ENCODE results near the gene DAB2IP. TPM values are rescaled to one million over a fixed set of nuclear protein-coding genes. Genes with fewer than 3 reads are reported as not detected.
"Not testable (repeated sequence)": the region's sequence is repeated elsewhere in the genome, so short reads cannot be mapped to it uniquely, and the experiment has no call there.

DAB2IP gene
- total RNA-seq, 2 donors from 2014 or later, result 127 to 128 TPM

- ATAC-seq, result no peak
- intact Hi-C loops (cut with DNase I, micrococcal nuclease), result no loop called here
- no peak for DNase-seq
Observed at GRCh38 chr9:121727295-121728020, 76.0 kb downstream of the DAB2IP start.

- no peak for ATAC-seq
- intact Hi-C loops (cut with DNase I, micrococcal nuclease), result no loop called here
- DNase-seq, result no peak
Observed at GRCh38 chr9:121728916-121729315, 77.5 kb downstream of the DAB2IP start.

GRCh38 chr9:121729769-121730562, 78.5 kb downstream of the DAB2IP start:
- intact Hi-C loops (cut with DNase I, micrococcal nuclease), result no loop called here
- ATAC-seq (no peak), DNase-seq (no peak)

GRCh38 chr9:121731090-121731489, 79.7 kb downstream of the DAB2IP start:
- ATAC-seq (no peak), DNase-seq (no peak)
- intact Hi-C loops (cut with DNase I, micrococcal nuclease), result no loop called here

- DNase-seq (peak; percentile 54 to 73), ATAC-seq (peak; percentile 38)
- intact Hi-C loops (cut with DNase I, micrococcal nuclease), result no loop called here
Observed at GRCh38 chr9:121731919-121732318, 80.5 kb downstream of the DAB2IP start.

GRCh38 chr9:121732389-121732788, 81.0 kb downstream of the DAB2IP start:
- intact Hi-C loops (cut with DNase I, micrococcal nuclease), result no loop called here
- no peak for ATAC-seq
- DNase-seq, result no peak

GRCh38 chr9:121732886-121733285, 81.5 kb downstream of the DAB2IP start:
- DNase-seq (no peak), ATAC-seq (no peak)
- intact Hi-C loops (cut with DNase I, micrococcal nuclease), result no loop called here

- intact Hi-C loops (cut with DNase I, micrococcal nuclease), result no loop called here
- ATAC-seq, result no peak
- no peak for DNase-seq
Observed at GRCh38 chr9:121734465-121734864, 83.0 kb downstream of the DAB2IP start.

- DNase-seq (peak; percentile 58 to 78), ATAC-seq (no peak)
- intact Hi-C loops (cut with DNase I, micrococcal nuclease), result no loop called here
Observed at GRCh38 chr9:121735065-121735792, 83.8 kb downstream of the DAB2IP start.

GRCh38 chr9:121735793-121736770, 84.6 kb downstream of the DAB2IP start:
- intact Hi-C loops (cut with DNase I, micrococcal nuclease), result no loop called here
- ATAC-seq, result peak; percentile 57

GRCh38 chr9:121736934-121737462, 85.6 kb downstream of the DAB2IP start:
- intact Hi-C loops (cut with DNase I, micrococcal nuclease), result no loop called here
- peak; percentile 86 to 90 for DNase-seq
- ATAC-seq, result peak; percentile 71

More at GRCh38 chr9:121735793-121736770, 84.6 kb downstream of the DAB2IP start:
- peak; percentile 85 to 88 for DNase-seq

- intact Hi-C loops (cut with DNase I, micrococcal nuclease), result no loop called here
- ATAC-seq (peak; percentile 2), DNase-seq (peak in 1 of 2 donors; percentile 44)
Observed at GRCh38 chr9:121737481-121737931, 86.1 kb downstream of the DAB2IP start.

GRCh38 chr9:121738411-121738810, 87.0 kb downstream of the DAB2IP start:
- no peak for DNase-seq
- peak; percentile 4 for ATAC-seq
- intact Hi-C loops (cut with DNase I, micrococcal nuclease), result no loop called here

GRCh38 chr9:121738968-121739367, 87.5 kb downstream of the DAB2IP start:
- DNase-seq, result peak in 1 of 2 donors; percentile 43
- peak; percentile 0 for ATAC-seq
- intact Hi-C loops (cut with DNase I, micrococcal nuclease), result no loop called here

GRCh38 chr9:121739971-121740370, 88.5 kb downstream of the DAB2IP start:
- DNase-seq (no peak), ATAC-seq (no peak)
- intact Hi-C loops (cut with DNase I, micrococcal nuclease), result no loop called here

- DNase-seq (no peak), ATAC-seq (no peak)
- intact Hi-C loops (cut with DNase I, micrococcal nuclease), result no loop called here
Observed at GRCh38 chr9:121741228-121741918, 89.9 kb downstream of the DAB2IP start.

GRCh38 chr9:121741919-121742283, 90.5 kb downstream of the DAB2IP start:
- DNase-seq; ATAC-seq; intact Hi-C loops (cut with DNase I, micrococcal nuclease): not testable (repeated sequence)
